Measurements from ENCODE around the gene EIF2D. TPM values are rescaled to one million over a fixed set of nuclear protein-coding genes. Genes with fewer than 3 reads are reported as not detected.

The EIF2D gene
- total and polyA plus RNA-seq, 9 of the 15 experiments (the other 6 are each of a cell fraction or from before 2014, with no cell fraction given): 81.1 to 138 (median 93.9) TPM

- TF ChIP-seq SIN3A (IDR thresholded peaks at IDR 0.05; ENCODE audit: borderline replicate concordance in 2 of 2, control insufficient read depth in 1 of 2, low read depth in 2 of 2, low read length in 2 of 2) (peak in 1 of 2 experiments; percentile 81; a peak in 2 of 4 replicates), COPS2 (conservative IDR thresholded peaks at IDR 0.05) (no peak), SOX6 (IDR thresholded peaks at IDR 0.05) (peak; percentile 60; the same call in 1 of the 2 replicates), RBBP5 (IDR thresholded peaks at IDR 0.05; ENCODE audit: borderline replicate concordance, insufficient read depth, low read length, poor library complexity, severe bottlenecking) (peak; percentile 78), ZBTB11 (CRISPR knock-in tag; IDR thresholded peaks at IDR 0.05) (peak; percentile 46 to 89 (median 73); a peak in 5 of 6 replicates), ZSCAN29 (IDR thresholded peaks at IDR 0.05) (no peak), SAFB2 (IDR thresholded peaks at IDR 0.05; ENCODE audit: borderline replicate concordance, low read depth, low read length, severe bottlenecking) (no peak), ZNF316 (IDR thresholded peaks at IDR 0.05) (no peak), ID3 (CRISPR knock-in tag; IDR thresholded peaks at IDR 0.05) (no peak), ID3 (tag; IDR thresholded peaks at IDR 0.05) (no peak), MAFF (IDR thresholded peaks at IDR 0.05; ENCODE audit: low read length) (no peak), ZNF561 (CRISPR knock-in tag; conservative IDR thresholded peaks at IDR 0.05) (no peak), ARID3B (CRISPR knock-in tag; IDR thresholded peaks at IDR 0.05; ENCODE audit: borderline replicate concordance) (0 out of 2 replicates have a peak, but pooled peaks have one; percentile 9), NR2C2 (CRISPR knock-in tag; IDR thresholded peaks at IDR 0.05) (no peak), NR2C2 (tag; IDR thresholded peaks at IDR 0.05) (peak; percentile 8), ZNF695 (CRISPR knock-in tag; IDR thresholded peaks at IDR 0.05) (no peak), ESRRB (CRISPR knock-in tag; IDR thresholded peaks at IDR 0.05; ENCODE audit: borderline replicate concordance) (no peak), YBX1 (IDR thresholded peaks at IDR 0.05) (no peak), MTF1 (CRISPR knock-in tag; IDR thresholded peaks at IDR 0.05; ENCODE audit: borderline replicate concordance) (no peak)
These were observed 55.3 kb downstream of the EIF2D start (continued) for GRCh38 chr1:206556750-206557635.
